NCI-H1436 (cell line): ENCODE data around the gene VEPH1.

Experiments used
- DNase-seq: peaks from one replicate; lab custom pipeline; 2025; lab: John Stamatoyannopoulos, UW

VEPH1 gene

DNA sequence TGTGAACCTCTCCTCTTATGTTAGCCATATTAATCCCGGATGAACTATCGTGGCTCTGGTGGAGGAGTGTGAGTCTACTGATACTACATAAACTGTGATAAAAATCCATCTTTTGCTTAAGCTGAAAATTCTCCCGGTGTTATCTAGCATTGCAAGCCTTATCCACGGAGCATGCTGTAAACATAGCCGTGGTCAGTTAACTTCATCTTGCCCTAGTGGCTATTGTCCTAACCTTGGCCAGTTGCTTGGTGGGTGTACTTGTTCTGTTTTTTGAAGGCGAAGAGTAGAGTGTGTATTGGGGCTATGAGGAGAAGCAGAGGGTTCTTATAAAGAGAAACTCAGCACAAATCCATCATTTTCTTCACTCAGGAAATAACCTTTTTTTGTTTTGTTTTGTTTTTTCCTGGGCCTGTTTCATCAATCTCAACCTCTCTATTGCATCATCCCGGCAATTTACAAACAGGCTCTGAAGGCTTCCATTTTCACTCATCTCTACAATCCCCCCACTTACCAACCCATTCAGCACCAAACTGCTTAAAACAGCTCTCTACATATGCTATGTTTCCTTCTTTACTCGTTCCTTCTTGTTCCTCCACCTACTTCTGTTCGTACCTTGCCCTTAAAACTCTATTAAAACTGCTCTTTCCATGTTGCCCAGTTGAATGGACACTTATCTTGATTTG is 202.1 kb downstream of the VEPH1 start:
- DNase-seq = no peak

DNA sequence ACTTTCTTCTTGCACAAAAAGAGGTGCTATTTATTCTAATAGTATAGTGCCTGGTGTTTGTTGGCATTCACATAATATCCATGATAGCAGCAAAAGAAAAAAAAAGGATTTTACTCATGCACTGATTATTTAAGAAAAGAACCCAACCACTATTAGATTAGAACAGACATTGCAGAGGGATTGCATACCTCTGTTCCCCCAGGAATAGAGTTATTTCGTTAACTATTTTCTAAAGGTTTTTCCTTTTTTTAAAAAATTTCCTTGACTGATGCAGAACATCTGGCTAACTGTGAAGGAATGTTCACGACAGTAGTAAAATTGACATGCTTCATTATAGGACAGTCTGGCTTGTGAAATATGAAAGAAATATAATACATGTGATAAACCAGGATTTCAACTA is 203.1 kb downstream of the VEPH1 start:
- DNase-seq = no peak

DNA sequence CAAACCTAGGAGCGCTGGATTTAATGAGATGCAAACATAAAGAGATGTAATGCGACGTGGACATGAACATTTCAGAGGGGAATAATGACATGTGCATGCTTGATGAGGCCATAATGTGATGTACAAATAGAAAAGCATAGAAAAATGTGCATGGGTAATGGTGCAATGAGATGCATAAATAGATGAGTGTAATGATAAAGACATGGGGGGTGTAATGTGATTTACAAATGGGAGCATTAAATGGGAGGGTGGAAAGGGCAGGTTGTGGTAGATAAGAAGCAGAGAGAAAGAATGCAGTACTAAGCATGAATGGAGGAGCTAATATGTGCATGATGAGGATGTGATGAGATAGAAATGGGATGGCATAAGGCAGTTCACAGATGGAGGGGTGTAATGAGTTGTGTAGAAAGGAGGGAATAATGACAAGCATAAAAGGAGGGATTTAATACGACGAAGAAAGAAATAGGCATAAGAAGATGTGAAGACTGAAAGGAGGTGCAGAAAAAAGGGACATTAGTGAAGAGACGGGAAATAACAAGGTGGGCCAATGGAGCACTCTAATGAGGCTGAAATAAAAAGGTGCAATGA is 205.8 kb downstream of the VEPH1 start:
- no peak for DNase-seq

DNA sequence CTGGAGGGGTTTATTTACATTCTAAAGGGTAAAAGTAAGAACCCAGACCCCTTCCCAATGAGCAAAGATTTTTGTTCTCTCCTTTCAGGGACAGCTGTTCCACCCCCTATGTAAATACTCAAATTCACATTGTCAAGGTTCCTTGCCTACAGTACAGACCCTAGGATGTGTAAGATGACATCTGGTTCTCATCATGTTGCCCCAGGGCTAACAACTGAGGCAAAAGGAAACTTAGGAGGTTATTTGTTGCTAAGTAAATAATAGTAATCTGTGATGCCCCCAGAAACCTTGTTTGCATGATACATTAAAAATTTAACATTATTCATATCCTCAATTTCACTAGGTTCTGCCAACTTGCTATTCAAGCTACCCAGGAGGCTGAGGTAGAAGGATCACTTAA is 208.3 kb downstream of the VEPH1 start:
- no peak for DNase-seq

DNA sequence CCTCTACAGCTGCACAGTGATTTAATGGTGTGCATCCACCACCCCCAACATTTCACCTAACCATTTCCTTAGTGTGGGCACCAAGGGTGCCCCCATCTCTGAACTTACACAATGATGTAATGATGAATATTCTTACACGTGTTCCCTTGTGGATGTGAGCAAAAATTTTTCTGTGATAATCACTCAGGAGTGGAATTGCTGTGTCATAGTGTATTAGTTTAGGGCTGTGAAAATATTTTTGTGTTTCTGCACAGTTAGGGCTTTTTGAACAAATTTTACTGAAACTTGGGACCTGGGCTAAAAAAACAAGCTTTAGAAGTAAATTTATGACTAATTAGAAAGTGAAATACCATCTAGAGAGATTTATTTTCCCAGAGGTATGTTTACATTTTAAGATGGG is 208.7 kb downstream of the VEPH1 start:
- DNase-seq = no peak

DNA sequence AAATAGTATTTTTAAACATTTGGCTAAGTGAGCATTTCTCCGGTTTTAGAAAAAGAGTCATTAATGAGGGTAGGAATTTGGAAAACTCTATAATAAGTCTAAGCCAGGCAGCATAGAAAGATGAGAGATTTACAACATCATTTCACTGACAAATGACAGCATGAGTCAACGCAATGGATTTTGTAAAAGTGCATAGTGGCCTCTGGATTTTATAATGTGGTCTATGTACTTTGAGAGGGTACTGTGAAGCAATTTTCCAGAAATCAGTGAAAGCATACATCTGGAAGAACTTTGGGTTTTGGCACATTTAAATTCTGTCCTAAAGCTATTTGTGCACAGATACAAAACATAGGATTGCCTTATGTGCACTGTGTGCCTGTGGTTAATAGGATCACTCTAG is 212.4 kb downstream of the VEPH1 start:
- DNase-seq = no peak

DNA sequence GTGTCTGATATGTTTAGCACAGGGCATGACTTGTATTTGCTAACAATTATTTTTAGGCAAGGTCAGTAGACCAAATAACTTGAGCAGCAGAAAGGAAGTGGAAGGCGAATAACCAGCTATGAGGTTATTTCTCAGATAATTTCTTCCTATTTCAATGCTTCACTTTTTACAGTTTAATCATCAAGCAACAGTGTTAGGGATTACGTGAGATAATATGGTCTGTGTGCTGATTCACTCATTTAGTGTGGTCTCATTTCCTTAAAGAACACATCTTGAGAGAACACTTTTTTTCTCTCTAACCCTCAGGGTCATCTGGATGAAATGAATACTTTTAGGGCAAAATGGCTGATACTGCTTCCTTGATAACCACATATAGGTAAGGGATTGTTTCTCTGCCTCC is 217.2 kb downstream of the VEPH1 start:
- no peak for DNase-seq

DNA sequence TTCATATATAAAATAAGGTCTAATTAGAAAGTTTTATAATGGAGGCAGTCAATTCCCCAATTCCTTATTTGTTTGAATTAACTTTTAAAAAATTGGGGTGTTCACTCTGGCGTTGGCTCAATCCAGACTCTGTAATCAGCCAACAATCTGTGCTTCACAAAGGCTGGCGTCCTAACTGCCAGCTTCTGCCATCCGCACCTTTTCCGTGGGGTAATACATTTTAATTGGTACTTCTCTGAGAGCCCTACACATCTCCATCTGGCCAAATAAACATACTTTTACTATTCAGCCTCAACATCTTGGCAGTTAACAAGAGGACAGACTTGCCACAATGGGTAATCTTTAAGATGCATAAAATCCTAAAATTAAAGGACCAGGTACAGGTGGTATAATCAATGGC is 218.1 kb downstream of the VEPH1 start:
- DNase-seq = no peak

DNA sequence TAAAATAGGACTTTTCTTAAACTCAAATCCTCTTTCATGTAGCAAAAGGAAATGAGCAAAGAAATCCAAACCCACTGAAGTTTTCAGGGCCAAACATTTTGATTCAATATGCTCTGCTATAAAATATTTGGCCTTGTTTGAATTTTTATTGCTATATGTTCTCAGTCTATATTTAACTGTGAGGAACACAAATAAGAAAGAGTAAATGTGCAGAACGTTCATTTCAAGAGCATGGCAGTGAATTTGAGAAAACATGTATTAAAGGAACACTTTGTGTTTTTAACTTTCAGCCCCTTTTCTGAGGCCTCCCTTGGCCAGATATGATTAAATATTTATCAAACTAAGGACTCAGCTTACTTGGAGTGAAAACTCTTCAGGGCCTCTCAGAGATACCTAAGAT is 218.5 kb downstream of the VEPH1 start:
- no peak for DNase-seq

DNA sequence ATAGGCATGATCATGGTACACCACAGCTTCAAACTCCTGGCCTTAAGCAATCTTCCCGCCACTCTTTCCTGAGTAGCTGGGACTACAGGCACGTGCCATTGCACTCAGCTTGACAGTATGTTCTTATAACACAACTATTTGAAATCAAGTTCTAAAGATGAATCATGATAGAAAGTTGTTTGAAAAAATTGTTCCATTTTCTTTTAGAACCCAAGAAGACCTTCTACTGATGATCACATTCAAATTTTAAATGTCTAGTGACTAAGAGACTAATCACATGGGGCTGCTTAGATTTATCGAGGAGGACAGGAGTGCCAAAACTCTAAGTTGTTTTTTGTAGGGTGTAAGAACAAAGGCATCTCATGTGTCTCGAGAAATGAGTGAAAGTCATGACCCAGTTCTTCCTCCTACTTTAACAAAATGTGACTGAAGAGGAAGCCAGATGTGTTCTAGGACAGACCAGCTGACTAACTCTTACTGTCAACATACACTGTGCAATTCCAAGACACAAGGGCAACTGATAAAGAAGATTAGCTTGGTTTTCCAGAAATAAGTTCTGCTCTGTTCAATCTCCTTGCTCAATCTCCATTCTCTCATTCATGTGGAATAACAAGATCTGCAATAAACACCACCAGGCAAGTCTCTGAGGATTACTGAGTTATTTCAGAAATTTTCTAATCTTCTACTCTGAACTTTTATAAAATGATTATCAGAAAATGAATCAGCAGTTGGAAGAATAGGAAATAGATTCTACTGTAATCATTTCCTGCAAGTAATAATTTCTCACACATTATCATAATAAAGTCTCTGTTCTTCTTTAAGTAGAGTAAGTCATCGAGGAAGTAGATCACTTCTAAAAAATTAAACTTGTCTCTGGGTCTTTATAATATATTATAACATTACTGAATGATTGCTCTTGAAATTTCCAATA is 220.7 kb downstream of the VEPH1 start:
- DNase-seq = no peak

DNA sequence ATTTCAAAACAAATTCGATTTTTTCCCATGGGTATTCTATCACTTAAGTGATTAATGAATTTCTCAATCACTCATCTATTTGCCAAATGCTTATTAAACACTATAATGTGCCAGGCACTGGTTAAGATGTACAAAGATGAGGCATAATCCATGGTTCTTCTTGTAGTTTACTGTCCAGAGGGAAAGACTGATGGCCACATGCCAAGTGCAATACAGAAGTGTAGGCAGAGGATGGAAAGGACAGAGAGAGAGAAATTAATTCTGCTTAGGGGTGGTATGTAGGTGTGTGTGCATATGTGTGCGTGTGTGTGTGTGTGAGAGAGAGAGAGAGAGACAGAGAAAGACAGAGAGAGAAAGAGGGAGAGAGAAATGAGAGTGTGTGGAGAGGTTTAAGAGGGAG is 222.4 kb downstream of the VEPH1 start:
- DNase-seq = no peak

DNA sequence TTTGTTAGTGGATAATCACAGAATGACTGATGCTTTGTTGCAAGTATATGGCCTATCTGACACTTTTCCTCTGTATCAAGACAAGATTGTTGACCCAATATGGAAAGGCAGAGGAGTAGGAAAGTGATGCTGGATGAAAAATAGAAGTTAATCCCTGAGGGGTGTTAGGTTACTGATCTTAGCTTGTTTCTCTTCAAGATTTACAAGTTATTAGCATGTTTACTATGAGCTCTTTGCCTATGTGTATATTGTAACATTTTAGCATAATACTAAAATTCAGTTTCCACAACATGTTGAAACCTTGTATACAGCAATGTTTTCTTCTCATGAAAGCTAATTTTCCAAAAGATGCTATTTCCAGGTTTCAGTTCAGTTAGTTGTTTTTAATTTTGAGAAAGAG is 222.9 kb downstream of the VEPH1 start:
- no peak for DNase-seq

DNA sequence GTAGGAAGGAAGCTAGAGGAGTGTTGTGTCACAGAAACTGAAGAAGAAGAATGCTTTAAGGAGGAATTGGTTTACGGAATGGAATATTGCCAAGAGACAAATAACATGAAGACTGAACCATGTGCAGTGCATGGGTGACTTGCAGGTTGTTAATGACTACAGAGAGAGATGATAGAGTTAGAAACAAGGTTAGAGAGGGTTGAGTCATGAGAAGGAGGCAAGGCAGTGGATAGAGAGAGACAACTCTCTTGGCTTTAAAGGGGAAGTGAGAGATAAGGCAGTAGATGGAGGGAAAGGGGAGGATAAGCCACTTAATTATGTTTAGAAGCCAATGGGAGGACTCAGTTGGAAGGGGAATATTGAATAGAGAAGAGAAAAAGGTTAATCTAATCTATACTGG is 224.0 kb downstream of the VEPH1 start:
- DNase-seq = no peak

DNA sequence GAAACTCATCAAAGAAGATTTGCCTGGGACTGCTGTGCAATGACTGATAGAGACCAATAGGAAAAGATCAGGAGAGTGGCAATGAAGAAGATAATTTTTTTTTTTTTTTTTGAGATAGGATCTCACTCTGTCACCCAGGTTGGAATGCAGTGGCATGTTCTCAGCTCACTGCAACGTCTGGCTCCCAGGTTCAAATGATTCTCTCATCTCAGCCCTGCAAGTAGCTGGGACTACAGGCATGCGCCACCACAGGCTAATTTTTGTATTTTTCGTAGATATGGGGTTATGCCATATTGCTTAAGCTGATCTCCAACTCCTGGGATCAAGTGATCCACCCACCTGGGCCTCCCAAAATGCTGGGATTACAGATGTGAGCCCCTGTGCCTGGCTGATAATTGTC is 226.4 kb downstream of the VEPH1 start:
- DNase-seq = no peak

DNA sequence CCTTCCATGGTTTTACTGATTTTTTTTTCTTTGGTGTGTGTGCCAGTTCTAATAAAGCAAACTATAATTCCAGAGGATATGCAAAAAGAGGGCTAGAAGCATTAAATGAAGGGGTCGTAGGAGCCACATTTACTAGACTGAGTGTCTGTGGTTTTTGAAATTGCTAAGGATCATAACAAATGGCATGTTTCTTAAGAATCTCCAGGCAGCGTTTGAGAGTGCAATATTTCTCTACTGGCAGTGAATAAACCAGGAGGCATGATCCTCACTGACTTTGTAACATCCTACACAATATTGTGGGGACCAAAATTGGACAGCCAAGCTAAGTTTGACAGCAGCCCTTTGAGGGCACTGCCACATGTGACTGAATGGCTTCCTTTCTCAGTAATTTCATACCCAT is 227.4 kb downstream of the VEPH1 start:
- no peak for DNase-seq

DNA sequence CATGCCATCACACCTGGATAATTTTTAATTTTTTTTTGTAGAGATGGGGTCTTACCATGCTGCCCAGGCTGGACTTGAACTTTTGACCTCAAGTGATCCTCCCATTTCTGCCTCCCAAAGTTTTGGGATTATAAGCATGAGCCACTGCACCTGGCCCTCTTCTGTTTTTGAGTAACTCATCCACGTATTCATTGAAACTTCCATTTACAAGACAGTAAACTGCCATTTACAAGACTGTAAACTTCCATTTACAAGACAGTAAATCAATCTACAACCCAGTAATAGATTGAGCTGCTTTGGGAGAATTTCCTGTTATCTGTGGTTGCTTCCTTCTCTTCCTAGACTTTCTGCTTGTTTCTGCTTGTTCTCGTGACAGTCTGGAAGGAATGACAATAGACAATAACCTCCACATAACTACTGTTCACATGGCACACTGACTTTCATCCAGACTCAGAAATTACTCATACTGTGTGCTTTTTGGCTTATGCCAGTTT is 228.5 kb downstream of the VEPH1 start:
- DNase-seq = no peak

DNA sequence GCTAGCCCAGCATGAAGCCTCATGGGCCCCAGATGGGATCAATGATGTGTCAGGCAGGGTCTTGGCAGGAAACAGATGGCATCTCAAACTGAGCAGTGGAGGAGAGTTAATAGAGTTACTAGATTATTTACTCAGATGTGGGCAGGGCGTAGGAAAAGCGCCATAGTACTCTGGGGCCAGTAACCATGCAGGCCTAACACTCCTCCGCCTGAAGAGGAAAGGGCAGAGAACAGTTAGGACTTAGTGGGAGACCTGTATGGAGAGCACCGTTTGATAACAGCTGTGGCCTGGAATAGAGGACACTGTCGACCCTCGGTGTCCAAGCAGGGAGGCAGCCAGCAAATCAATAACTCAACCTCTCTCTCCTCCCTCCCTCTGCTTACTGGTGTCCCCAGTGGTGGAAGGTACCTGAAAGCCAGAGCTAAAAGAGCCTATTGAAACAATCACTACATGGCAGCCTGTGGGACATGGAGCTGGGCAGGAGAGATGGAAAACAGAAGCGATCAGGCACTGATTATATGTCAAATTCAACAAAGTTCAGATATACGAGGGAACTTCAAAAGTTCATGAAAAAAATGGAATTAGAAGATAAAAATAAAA is 231.8 kb downstream of the VEPH1 start:
- DNase-seq = no peak

DNA sequence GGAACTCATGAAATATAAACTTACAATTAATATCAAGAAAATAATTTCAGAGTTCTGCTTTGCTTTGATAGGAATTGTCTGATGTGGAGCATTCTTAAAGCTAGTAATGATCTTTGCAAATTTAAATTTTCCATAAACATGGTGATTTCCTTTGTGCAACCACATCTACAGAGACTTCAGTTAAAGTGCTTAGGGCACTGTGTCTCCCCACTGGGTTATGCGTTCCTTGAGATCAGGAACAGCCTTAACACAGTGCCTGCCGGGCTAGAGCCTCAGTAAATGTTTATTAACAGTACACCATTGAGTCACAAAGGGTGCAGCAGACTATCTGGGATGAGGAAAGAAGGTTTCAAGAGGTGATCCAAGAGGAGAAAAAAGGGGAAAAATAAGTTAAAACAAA is 235.2 kb downstream of the VEPH1 start:
- DNase-seq = no peak

DNA sequence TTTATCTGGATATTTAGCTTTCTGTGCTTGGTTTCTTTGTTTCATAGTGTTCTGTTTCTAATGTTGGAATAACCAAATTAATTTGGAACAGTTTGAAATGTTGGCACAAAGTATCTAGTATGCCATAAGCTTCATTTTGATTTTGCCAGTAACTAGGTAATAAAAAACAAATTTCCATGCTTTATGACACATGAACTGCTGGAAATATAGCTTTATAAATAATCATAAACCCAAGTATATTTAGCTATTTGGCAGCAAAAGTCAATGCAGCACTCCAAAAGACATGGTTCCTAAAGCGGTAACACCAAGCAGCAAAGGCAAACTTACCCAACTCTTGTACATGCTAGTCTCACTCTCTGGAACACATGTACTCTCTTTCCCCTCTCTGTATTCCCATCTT is 237.3 kb downstream of the VEPH1 start:
- no peak for DNase-seq

DNA sequence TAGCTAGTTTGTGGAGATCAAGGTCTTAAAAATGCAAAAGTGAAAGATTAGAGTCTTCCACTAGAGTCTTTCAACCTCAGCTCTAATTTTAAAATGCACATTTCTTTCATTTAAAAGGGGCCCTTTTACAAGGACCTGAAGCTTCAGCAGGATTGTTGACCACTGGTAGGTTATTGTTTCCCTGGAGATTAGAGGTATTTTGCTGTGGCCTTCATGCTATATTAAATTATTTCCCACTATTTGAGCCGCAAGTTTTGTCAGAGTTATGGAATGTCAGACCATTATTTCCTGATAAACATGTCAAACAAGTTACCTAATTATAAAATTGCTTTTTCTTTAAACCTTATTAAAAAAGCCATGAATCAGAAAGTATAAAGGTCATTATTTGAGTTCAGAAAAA is 240.2 kb downstream of the VEPH1 start:
- no peak for DNase-seq

DNA sequence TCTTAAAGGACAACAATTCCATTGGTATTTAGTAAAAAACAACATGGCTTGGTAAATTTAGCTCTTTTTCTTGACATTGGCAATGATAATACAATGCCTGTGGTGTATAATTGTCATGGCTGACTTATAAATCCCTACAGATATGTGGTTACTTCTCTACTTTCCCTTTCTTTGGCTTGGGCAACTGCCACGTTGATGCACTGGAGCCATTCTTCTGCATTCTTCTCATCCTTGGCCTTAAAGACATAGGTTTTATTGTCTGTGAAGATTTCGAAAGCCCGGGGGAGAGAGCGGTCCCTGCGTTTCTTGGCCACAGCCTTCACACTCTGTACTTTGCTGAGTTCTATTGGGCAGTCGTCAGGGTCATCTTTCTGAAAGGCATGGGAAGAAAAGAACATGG is 242.2 kb downstream of the VEPH1 start:
- no peak for DNase-seq

DNA sequence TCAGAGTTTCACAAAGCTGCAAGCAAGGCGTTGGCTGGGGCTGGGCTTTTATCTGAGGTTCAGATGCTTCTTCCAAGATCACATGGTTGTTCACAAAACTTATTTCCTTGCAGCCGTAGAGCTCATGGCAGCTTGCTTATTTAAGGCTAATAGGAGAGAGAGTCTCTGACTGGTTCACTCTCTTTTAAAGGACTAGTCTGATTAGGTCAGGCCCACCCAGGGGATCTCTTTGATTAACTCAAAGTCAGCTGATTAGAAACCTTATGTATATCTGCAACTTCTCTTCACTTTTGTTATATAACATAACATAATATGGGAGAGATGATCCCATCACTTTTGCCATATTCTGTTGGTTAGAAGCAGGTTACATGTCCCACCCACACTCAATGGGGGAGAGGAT is 243.4 kb downstream of the VEPH1 start:
- DNase-seq = no peak

DNA sequence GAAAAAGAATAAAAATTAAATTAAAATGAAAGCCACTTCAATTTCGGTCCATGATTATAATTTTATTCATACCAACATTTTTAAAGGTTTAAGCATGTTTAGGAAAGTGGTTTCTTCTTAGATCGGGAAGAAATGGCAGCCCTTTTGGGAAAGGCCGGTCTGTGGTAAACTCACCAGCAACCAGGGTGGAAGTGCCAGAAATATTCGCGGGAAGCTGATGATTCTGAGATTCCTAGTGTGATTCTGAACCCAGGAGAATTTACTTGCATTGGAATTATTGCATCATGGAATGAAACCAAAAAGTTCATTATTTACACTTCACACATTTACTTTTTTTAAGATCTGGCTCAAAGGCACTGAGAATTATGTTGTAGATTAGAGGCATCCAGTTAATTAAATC is 246.1 kb downstream of the VEPH1 start:
- DNase-seq = no peak
